ENCODE results near the gene SH3GL2. TPM values are rescaled to one million over a fixed set of nuclear protein-coding genes. Genes with fewer than 3 reads are reported as not detected.

The SH3GL2 gene
- total RNA-seq, 1 donor from 2014 or later, result 3.2 TPM

GRCh38 chr9:17839776-17840175 lies 260.9 kb downstream of the SH3GL2 start:
- H3K4me3 ChIP-seq, result no peak overlapping the region
- ATAC-seq (no peak), DNase-seq (no peak)
- no peaks in the 10 kb centered on the region for H3K4me1 ChIP-seq
- TF ChIP-seq, protein P1, sequence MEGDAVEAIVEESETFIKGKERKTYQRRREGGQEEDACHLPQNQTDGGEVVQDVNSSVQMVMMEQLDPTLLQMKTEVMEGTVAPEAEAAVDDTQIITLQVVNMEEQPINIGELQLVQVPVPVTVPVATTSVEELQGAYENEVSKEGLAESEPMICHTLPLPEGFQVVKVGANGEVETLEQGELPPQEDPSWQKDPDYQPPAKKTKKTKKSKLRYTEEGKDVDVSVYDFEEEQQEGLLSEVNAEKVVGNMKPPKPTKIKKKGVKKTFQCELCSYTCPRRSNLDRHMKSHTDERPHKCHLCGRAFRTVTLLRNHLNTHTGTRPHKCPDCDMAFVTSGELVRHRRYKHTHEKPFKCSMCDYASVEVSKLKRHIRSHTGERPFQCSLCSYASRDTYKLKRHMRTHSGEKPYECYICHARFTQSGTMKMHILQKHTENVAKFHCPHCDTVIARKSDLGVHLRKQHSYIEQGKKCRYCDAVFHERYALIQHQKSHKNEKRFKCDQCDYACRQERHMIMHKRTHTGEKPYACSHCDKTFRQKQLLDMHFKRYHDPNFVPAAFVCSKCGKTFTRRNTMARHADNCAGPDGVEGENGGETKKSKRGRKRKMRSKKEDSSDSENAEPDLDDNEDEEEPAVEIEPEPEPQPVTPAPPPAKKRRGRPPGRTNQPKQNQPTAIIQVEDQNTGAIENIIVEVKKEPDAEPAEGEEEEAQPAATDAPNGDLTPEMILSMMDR (IDR thresholded peaks at IDR 0.05), result no peak
- no peaks in the 10 kb centered on the region for H3K27me3 ChIP-seq
- no peak overlapping the region for H3K27ac ChIP-seq
- no peaks in the 10 kb centered on the region for H3K36me3 ChIP-seq
- intact Hi-C loops (cut with DNase I), result no loop called here
- no peaks in the 10 kb centered on the region for H3K9me3 ChIP-seq

GRCh38 chr9:17843236-17843635 lies 264.4 kb downstream of the SH3GL2 start:
- Histone ChIP-seq H3K9me3 (no peaks in the 10 kb centered on the region), H3K36me3 (no peaks in the 10 kb centered on the region), H3K4me3 (no peak overlapping the region), H3K27me3 (no peaks in the 10 kb centered on the region), H3K27ac (no peak overlapping the region), H3K4me1 (no peaks in the 10 kb centered on the region)
- intact Hi-C loops (cut with DNase I), result no loop called here
- TF ChIP-seq, protein P1 (IDR thresholded peaks at IDR 0.05), result no peak
- DNase-seq (no peak), ATAC-seq (no peak)

Data from upper lobe of right lung (tissue), 1 donor.